OCI-LY3 (cell line): ENCODE data around the gene PPARG.

Source experiments
- CTCF ChIP-seq: fragments of 200-600, 300-600 bp; sonication (generic); IDR thresholded peaks from 2 replicates; pipeline ENCODE4 v1.5.1; 2014; ENCODE audit warnings: antibody characterized with exemption, low read length, low read depth
- EZH2phosphoT487 ChIP-seq: fragments of 200-600 bp; shearing (Covaris generic); IDR thresholded peaks from 2 replicates; pipeline ENCODE4 v1.6.1; 2018; ENCODE audit warnings: antibody characterized with exemption, mixed run types, low read depth

GRCh38 chr3:12294885-12295580, 6.2 kb downstream of the PPARG start:
- no peak for TF ChIP-seq CTCF
- TF ChIP-seq EZH2phosphoT487: no peak
